ENCODE measurements around the gene POFUT1. TPM values are rescaled to one million over a fixed set of nuclear protein-coding genes. Genes with fewer than 3 reads are reported as not detected.
"Not testable (repeated sequence)": the region's sequence is repeated elsewhere in the genome, so short reads cannot be mapped to it uniquely, and the experiment has no call there.

The POFUT1 gene
- total RNA-seq, 1 donor from 2014 or later: 49.5 TPM

GRCh38 chr20:32251470-32251869 lies 43.8 kb downstream of the POFUT1 start:
- peaks cover 4% of the 10 kb centered on the region for H3K27me3 Mint-ChIP-seq (ENCODE audit: unreplicated experiment)
- no peaks in the 10 kb centered on the region for H3K9me3 Mint-ChIP-seq (ENCODE audit: unreplicated experiment)
- peaks cover 9% of the 10 kb centered on the region for H3K4me1 Mint-ChIP-seq (ENCODE audit: unreplicated experiment)
- no peaks in the 10 kb centered on the region for H3K36me3 Mint-ChIP-seq (ENCODE audit: unreplicated experiment)
- no peak overlapping the region for H3K27ac Mint-ChIP-seq (ENCODE audit: unreplicated experiment)
- no peak overlapping the region for H3K4me3 Mint-ChIP-seq (ENCODE audit: unreplicated experiment)
- no peak for TF ChIP-seq CTCF (IDR thresholded peaks at IDR 0.05)
- no peak for DNase-seq (ENCODE audit: extremely low spot score, unreplicated experiment)

- Mint-ChIP-seq H3K9me3 (ENCODE audit: unreplicated experiment) (no peaks in the 10 kb centered on the region), H3K36me3 (ENCODE audit: unreplicated experiment) (no peaks in the 10 kb centered on the region), H3K4me1 (ENCODE audit: unreplicated experiment) (peaks cover 14% of the 10 kb centered on the region), H3K27me3 (ENCODE audit: unreplicated experiment) (peaks cover 4% of the 10 kb centered on the region), H3K4me3 (ENCODE audit: unreplicated experiment) (no peak overlapping the region), H3K27ac (ENCODE audit: unreplicated experiment) (no peak overlapping the region)
- no peak for DNase-seq (ENCODE audit: extremely low spot score, unreplicated experiment)
- no peak for TF ChIP-seq CTCF (IDR thresholded peaks at IDR 0.05)
These were observed 44.5 kb downstream of the POFUT1 start for GRCh38 chr20:32252189-32252588.

- H3K4me3 Mint-ChIP-seq (ENCODE audit: unreplicated experiment); H3K36me3 Mint-ChIP-seq (ENCODE audit: unreplicated experiment); H3K27me3 Mint-ChIP-seq (ENCODE audit: unreplicated experiment); H3K9me3 Mint-ChIP-seq (ENCODE audit: unreplicated experiment); H3K4me1 Mint-ChIP-seq (ENCODE audit: unreplicated experiment); DNase-seq (ENCODE audit: extremely low spot score, unreplicated experiment); H3K27ac Mint-ChIP-seq (ENCODE audit: unreplicated experiment): not testable (repeated sequence)
These were observed 53.3 kb downstream of the POFUT1 start for GRCh38 chr20:32260973-32261372.

GRCh38 chr20:32261644-32262043 lies 54.0 kb downstream of the POFUT1 start:
- no peak for DNase-seq (ENCODE audit: extremely low spot score, unreplicated experiment)
- H3K4me1 Mint-ChIP-seq (ENCODE audit: unreplicated experiment): peaks cover 3% of the 10 kb centered on the region
- TF ChIP-seq CTCF (IDR thresholded peaks at IDR 0.05): no peak
- H3K27me3 Mint-ChIP-seq (ENCODE audit: unreplicated experiment): no peaks in the 10 kb centered on the region
- H3K36me3 Mint-ChIP-seq (ENCODE audit: unreplicated experiment): no peaks in the 10 kb centered on the region
- H3K4me3 Mint-ChIP-seq (ENCODE audit: unreplicated experiment): no peak overlapping the region
- H3K9me3 Mint-ChIP-seq (ENCODE audit: unreplicated experiment): no peaks in the 10 kb centered on the region
- H3K27ac Mint-ChIP-seq (ENCODE audit: unreplicated experiment): no peak overlapping the region

GRCh38 chr20:32263398-32263954 lies 55.8 kb downstream of the POFUT1 start:
- no peaks in the 10 kb centered on the region for H3K36me3 Mint-ChIP-seq (ENCODE audit: unreplicated experiment)
- DNase-seq (ENCODE audit: extremely low spot score, unreplicated experiment): no peak
- no peaks in the 10 kb centered on the region for H3K27me3 Mint-ChIP-seq (ENCODE audit: unreplicated experiment)
- H3K9me3 Mint-ChIP-seq (ENCODE audit: unreplicated experiment): no peaks in the 10 kb centered on the region
- no peak overlapping the region for H3K27ac Mint-ChIP-seq (ENCODE audit: unreplicated experiment)
- no peak overlapping the region for H3K4me3 Mint-ChIP-seq (ENCODE audit: unreplicated experiment)
- no peaks in the 10 kb centered on the region for H3K4me1 Mint-ChIP-seq (ENCODE audit: unreplicated experiment)
- no peak for TF ChIP-seq CTCF (IDR thresholded peaks at IDR 0.05)

- no peak for DNase-seq (ENCODE audit: extremely low spot score, unreplicated experiment)
- H3K4me3 Mint-ChIP-seq (ENCODE audit: unreplicated experiment): no peak overlapping the region
These were observed 63.9 kb downstream of the POFUT1 start for GRCh38 chr20:32271620-32272019.

More at GRCh38 chr20:32271620-32272019, 63.9 kb downstream of the POFUT1 start:
- no peaks in the 10 kb centered on the region for H3K36me3 Mint-ChIP-seq (ENCODE audit: unreplicated experiment)
- H3K27ac Mint-ChIP-seq (ENCODE audit: unreplicated experiment): no peak overlapping the region
- H3K9me3 Mint-ChIP-seq (ENCODE audit: unreplicated experiment): no peaks in the 10 kb centered on the region
- no peaks in the 10 kb centered on the region for H3K4me1 Mint-ChIP-seq (ENCODE audit: unreplicated experiment)
- H3K27me3 Mint-ChIP-seq (ENCODE audit: unreplicated experiment): peaks cover 18% of the 10 kb centered on the region
- TF ChIP-seq CTCF (IDR thresholded peaks at IDR 0.05): no peak

All from osteocyte (in vitro differentiated cells).